HL-60/S4 treated with retinoic acid at 250 ng/mL for 4 days and 3 days (cell line): ENCODE data around the gene OSBPL8.

Experiments used
- in situ Hi-C: fragments of 300-500 bp; cut with MboI; formaldehyde crosslinking; loops from 2 replicates; pipeline ENCODE4 v1.7.0; 2022; ENCODE audit warnings: low sequenced_read_pairs

OSBPL8 gene

GRCh38 chr12:76559400-76560085 is at the start of gene OSBPL8:
Gene OSBPL8, minus strand, starts transcription at chr12:76559771. Its CDS starts 72,220 bp downstream, at chr12:76487551.
- in situ Hi-C loops, result no loop called here

DNA sequence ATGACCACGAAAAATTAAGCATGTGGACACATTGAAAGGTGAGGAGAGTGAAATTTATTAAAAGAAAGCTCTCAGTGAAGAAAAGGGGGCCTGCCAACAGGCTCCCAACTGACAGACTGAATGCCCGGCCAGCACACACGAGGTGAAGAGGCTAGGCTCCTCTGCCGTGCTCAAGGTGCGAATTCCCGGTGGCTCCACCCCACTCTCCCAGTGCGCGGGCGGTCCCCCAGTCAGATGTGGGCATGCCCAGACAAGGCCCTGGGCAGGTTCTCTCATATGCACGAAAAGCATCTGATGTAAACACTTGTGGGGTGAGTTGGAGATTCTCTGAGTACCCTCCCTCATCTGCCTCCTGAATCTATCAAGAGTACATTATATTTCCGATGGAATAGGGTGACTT is 48.5 kb upstream of the OSBPL8 start:
- in situ Hi-C loops, result loop anchor here (25.0 kb wide), 1 partner anchor 404 kb away; no protein-coding TSS in a partner anchor

DNA sequence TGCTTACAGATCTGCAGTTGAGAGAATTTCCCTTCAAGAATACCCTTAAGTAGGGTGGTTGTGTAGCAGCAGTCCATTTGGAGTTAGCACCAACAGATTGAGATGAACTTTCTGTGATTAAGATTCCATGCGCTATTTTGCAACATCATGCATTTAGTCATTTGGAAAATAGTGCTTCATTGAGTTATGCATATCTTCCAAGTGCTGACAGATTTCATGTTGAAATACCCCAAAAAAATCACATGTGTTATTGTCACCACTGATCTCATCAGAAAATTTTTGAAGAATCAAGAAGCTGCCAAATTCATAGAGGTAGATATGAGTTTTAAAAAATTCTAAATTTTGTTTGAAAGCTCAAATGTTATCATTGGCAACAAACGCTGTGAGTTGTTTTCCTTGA is 35.5 kb upstream of the OSBPL8 start:
- in situ Hi-C loops, result no loop called here

DNA sequence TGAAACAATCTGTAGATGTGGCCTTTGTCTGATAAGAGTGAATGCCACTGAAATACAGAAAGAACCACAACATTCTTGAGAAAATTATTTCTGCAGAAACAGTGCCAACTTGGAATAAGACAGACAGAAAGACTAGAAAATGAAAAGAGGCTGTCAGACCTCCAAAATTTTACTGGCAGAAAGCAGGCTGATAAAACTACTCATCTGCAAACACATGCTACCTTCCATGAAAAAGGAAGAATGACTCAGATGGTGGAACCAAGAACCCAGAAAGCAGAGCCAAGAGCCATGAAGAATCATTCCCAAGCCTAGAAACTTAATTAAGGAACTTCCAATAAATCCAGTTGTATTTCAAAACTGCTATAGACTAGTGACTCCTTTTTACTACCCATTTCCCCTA is 31.9 kb upstream of the OSBPL8 start:
- in situ Hi-C loops, result no loop called here

DNA sequence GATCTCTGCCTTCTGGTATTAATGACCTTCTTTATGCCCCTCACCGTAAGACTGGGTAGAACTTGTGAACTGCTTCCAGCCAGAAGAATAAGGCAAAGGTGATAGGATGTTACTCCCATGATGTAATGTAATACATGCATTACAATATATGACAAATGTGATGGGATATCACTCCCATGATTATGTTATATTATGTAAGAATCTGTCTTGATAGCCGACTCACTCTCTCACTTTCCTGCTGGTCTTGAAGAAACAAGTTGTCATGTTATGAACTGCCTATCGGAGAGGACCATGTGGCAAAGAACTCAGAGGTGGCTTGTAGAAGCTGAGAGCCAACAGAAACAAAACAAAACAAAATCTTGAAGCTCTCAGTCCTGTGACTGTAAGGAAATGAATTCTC is 30.6 kb upstream of the OSBPL8 start:
- in situ Hi-C loops, result no loop called here

GRCh38 chr12:76588881-76589565 is 29.5 kb upstream of the OSBPL8 start:
- in situ Hi-C loops, result no loop called here

- in situ Hi-C loops, result no loop called here
These were observed 28.0 kb upstream of the OSBPL8 start for GRCh38 chr12:76587428-76588178.

GRCh38 chr12:76586764-76587395 is 27.3 kb upstream of the OSBPL8 start:
- in situ Hi-C loops, result no loop called here

DNA sequence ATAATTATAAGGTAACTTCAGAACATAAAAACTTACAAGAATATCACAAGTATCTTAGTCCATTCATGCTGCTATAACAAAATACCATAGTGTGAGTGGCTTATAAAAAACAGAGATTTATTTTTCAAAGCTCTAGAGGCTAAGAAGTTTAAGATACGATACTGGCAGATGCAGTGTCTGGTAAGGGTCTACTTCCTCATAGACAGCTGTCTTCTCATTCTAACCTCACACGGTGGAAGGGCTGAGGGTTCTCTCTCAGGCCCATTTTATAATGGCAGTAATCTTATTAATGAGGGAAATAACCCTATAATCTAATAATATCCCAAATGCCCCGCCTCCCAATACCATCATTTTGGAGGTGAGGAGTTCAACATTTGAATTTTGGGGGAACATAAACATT is 23.7 kb upstream of the OSBPL8 start:
- in situ Hi-C loops, result no loop called here

DNA sequence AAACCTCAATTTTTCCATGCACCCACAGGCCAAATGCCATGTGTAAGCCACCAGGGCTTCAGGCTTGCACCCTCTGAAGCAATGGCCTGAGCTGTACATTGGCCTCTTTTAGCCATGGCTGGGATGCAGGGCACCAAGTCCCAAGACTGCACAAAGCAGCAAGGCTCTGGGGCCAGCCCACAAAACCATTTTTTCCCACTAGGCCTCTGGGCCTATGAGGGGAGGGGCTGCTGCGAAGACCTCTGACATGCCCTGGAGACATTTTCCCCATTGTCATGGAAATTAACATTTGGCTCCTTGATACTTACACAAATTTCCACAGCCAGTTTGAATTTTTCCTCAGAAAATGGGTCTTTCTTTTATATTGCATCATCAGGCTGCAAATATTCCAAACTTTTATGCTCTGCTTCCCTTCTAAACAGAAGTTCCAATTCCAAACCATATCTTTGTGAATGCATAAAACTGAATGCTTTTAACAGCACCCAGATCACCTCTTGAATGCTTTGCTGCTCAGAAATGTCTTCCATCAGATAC is 14.3 kb upstream of the OSBPL8 start:
- in situ Hi-C loops, result no loop called here

GRCh38 chr12:76571256-76571655 is 11.7 kb upstream of the OSBPL8 start:
- in situ Hi-C loops, result no loop called here

DNA sequence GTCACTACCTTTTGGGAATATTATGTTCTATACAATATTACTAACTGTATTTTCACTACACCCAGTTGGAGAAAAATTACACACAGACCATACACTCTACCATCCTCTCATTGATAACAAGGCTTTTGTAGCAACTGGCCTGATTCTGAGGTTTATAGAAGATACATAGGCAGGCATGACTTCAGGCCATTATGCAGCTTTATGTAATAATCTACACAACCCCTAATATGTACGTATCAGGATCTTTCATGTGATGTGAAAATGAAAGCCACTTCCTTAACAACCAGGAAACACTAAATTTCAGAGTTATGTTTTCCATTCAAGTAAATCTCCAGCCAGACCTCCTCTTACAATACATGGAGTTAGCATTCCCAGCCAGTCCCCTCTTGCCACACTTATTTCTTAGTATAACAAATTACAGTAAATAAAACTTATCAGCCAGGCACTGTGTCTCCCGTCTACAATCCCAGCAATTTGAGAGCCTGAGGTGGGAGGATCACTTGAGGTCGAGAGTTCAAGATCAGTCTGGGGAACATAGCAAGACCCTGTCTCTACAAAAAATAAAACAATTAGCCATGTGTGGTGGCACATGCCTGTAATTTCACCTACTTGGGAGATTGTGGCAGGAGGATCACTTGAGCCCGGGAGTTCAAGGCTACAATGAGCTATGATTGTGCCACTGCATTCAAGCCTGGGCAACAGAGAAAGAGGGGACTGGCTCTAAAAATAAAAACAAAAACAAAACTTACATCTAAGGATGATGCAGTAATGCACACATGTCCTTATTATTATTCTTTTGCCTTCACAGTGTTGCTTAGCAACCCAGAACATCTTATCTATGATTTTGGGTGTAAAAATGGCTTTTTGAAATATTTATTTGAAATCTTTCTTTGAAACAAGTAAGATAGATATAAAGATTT is 10.4 kb upstream of the OSBPL8 start:
- in situ Hi-C loops, result no loop called here

DNA sequence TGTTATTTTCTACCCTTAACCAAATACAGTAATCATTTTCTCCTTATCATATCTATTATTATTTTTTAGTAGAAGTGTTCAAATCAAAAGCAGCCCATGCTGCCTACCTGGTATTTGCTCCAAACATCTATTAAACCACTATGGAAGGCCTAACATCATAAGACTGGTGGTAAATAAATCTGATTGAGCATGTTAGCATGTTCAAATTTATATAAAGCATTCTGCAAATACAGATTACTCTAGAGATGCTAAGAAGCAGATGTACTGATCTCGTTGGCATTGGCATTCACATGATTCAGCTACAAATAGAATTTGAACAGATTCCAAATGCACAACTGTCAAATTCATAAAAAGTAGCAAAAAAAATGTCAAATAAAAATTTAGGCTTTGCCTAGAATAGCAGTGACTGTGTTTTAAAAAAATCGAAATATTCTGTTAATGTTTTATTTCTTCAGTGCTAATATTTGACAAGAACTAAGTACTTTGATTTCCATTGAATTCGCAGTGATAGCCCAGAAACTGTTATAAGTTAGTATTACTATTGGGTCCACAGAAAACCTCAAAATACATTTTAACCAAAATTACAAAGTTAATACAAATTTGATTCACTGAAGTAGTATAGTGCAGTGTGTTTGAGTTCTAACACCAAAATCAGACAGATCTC is 9.4 kb upstream of the OSBPL8 start:
- in situ Hi-C loops, result no loop called here

GRCh38 chr12:76568130-76568529 is 8.6 kb upstream of the OSBPL8 start:
- in situ Hi-C loops, result no loop called here

GRCh38 chr12:76563061-76563460 is 3.5 kb upstream of the OSBPL8 start:
- in situ Hi-C loops, result no loop called here

DNA sequence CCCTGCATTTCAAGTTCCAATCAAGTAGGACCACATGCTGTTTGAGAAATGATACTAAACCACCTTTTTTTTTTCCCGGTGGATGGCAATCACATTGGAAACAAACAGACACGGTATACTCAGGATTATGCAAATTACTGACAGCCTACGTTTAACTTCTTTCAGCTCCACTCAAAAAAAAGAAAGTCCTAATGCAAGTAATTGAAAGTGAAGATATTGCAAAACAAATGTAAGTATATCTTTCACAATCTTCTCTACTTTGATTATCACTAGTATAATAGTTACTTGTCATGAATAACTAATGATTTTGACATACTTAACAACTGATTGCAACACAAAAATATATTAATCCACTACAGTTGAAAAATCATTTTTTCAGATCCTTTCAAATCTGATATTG is 2.6 kb upstream of the OSBPL8 start:
- in situ Hi-C loops, result no loop called here

- in situ Hi-C loops, result no loop called here
These were observed 518 bp upstream of the OSBPL8 start for GRCh38 chr12:76560086-76560491.

GRCh38 chr12:76558684-76559399 is 729 bp downstream of the OSBPL8 start:
- in situ Hi-C loops, result no loop called here

DNA sequence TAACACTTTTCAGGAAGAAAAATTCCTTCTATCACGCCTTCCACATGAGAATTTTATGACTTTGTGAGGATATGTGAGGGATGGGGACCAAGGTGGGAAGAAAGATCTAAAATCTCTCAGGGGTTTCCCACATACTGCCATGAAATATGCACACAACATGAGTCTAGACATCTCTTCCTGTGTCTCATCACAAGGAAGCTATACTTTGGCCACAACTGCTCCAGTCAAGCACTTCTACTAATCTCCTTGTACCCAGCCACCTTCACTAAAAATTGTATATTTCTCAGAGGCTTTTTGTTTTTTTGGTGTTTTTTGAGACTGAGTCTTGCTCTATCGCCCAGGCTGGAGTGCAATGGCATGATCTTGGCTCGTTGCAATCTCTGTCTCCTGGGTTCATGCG is 3.2 kb downstream of the OSBPL8 start:
- in situ Hi-C loops, result no loop called here
